ENCODE data around the gene INPP5A.

DNA sequence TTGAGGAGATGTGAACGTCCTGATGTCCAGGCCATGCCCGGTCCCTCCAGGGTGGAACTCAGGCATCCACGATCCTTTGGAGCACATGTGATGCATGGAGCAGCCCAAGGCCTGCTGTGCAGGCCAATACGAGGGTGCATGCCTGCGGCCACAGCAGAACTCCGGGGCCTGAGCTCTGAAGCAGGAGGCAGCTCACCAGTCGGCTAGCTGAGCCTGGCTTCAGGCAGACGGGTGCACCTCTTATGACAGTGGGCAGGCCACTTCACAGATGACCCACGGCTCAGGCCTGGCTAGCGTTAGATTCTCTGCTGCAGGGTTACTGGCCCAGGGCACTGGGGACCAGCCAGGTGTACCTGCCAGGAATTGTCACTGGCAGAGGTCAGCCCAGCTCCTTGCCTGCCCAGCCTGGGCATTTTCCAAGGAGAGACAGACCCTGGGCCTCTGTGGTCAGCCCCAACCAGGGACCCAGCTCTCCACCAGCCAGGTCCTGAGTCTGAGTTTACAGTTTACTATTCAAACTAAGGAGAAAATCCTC, 29.6 kb upstream of the INPP5A start:
- no peak for TF ChIP-seq CTCF (IDR thresholded peaks at IDR 0.05)
- no peak for TF ChIP-seq POLR2A (IDR thresholded peaks at IDR 0.05)
